COR-L47 (cell line): ENCODE measurements around the gene KIRREL3.

Experiments used
- DNase-seq: peaks from one replicate; lab custom pipeline; 2025; lab: John Stamatoyannopoulos, UW

Gene KIRREL3

DNA sequence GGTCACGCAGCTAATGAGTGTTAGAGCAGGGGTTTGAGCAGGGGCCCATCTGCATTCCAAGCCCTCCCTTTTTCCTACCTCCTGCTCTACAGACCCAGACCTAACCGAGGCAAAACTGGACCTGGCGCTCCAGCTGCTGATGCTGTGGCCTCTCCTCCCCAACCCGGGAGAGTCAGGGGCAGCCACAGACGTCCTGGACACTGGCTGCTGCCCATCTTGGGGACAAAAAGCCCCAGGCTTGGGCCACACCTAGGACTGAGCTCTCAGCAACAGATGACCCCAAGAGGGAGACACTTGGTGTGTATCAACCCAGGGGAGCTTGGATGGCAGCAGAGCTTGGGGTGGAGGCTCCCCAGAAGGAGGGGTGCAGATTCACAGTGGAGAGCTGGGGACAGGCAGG, 472.5 kb downstream of the KIRREL3 start:
- DNase-seq: no peak

DNA sequence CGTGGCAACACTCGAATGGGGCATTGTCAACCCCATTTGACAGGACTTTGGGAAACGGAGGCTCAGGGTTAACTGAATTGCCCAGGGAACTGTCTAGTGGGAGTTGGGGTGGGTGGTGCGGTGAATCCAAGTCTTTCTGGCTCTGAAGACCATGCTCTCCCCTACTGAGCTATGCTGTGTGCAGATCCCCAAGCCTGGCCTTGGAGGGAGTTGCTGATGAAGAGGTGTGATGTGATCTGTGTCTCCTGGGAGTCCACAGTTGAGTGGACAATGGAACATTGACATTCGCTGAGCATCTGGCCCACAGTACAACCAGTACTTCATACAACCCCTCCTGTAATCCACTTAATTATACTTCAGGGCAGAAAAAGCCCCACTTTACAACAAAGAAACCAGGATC, 472.9 kb downstream of the KIRREL3 start:
- DNase-seq: no peak

DNA sequence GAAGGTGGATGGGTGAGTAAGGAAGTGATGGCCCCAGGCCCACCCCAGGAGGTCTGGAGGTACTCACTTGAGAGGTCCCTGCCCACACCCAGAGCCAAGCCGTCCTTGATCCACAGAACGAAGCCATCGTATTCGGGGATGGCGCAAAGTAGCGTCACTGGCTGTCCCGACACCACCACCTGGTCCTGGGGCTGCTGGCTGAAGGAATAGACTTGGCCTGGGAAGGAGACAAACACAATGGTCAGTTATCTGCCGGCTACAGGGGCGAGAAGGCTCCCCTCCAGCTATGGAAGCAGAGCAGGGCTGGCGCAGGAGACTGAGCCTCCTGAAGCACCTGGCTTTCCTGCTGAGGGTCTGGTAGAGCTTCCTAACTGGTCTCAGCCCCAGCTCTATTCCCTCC, 474.1 kb downstream of the KIRREL3 start:
- DNase-seq: no peak

DNA sequence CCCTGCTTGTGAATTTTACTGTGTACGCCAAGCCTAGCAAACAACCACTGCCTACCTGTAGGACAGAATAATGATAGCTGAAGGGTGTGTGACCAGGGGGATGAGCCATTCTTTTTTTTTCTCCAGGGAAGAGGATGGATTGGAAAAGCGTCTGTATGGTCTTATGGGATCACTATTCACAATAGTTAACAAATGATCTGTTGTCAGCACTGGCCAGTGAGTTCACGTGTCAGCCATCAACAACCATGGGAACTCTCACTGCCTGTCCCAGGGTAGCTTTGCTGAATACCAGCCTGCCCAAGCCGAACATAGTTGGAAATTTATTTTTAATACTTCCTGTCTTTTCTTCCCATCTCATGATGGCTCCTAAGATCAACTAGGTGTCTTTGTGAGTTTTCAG, 474.9 kb downstream of the KIRREL3 start:
- DNase-seq: no peak

DNA sequence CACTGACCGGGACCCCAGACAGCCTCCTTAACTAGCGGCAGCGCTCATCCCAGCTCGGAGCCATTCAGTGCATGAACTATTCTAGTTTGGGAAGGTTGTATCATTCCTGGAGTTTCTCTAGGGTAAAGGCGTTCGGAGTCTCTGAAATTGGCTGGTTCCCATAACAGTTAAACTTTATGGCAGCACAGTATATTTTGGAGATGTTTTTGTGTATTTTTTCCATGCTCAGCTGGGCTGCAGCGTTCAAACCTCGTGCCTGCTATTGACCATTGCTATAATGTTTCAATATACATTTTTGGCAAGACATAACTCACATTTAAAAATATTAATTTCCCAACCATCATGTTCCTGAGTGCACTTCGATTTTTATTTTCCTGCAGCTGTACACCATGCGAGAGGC, 475.4 kb downstream of the KIRREL3 start:
- no peak for DNase-seq

DNA sequence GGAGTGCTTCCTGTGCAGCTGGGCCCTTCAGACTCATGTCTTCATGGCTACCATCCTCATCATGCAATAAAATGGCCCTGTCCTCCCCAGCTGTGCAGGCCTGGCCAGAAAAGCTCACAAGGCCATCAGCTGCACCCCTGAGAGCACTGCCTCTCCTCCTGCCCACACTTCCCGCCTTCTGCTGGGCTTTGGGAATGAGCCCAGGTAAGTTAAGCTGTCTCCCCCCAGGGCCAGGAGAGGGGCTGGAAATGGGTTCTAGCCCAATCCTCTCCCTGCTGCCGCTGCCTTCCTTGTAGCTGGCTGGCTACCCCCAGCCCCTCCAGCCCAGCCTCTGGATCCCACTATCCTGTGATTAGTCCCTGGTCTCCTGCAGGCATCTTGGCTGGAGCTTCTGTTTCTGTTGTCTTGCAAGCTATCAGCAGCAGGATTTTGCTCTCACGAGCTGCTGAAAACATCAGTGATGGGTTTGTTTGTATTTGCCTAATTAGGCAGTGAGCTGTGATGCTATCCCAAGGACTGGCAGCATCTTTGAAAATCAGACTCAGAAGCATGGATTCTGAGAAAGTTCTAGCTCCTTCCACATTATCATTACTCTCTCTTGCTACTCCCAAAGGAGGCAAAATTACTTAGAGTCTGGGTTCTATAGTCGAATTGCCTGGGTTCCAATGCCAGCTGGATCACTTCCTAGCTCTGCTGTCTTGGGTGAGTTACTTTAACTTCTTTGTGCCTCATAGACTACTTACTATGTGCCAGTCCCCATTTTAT, 476.9 kb downstream of the KIRREL3 start:
- peak; percentile 43 for DNase-seq

DNA sequence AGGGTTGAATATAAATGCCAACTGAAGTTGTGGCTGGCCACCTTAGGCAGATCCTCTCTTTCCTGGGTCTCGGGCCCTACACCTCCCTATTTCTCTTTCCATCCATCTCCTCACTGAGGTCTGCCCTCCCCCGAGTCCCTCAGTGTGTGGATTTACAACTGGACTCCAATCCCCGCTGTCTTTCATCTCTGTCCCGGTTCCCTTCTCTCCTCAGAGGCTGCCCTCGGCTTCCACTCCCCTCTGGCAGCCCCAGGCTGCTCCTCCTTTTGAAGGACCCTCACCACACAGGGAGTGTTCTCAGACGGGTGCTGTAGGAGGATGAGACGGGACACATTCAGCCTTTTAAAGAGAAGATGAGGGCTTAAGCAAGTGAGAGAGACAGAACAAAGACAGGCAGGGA, 478.0 kb downstream of the KIRREL3 start:
- no peak for DNase-seq

DNA sequence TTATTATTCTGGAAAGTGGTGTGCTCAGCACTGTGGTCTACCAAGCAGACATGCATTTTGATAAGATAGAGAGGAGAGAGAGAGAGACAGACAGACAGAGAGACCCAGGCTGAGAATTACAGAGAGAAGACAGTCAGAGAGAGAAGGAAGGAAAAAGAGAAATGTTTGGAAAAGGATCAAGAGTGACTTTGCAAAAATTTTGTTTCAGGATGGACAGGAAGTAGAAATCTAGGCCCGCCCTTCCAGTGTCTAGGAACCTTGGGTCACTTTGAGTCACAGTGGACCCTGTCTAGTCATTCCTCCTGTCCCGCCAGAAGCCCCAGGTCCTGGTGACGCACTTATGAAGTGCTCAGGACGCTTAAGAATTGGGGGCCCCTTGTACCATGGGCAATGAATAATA, 478.4 kb downstream of the KIRREL3 start:
- DNase-seq: no peak

DNA sequence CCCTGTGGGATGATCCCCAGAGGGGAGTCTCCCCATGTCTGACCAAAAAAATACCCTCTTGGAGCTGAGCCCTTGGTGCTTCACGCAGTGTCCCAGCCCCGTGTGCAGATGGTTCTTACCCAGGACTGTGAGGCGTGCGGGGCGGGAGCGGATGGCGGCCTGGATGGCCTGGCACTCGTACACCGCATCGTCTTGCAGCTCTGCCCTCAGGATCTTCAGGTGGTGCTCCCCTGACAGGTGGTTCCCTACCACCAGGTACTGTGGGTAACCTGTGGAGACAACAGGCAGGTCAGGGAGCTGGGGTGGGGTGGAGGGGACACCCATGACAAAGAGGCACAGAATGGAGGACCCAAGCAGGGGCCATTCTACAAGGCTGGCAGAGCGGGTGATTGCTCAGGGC, 479.4 kb downstream of the KIRREL3 start:
- DNase-seq: no peak

DNA sequence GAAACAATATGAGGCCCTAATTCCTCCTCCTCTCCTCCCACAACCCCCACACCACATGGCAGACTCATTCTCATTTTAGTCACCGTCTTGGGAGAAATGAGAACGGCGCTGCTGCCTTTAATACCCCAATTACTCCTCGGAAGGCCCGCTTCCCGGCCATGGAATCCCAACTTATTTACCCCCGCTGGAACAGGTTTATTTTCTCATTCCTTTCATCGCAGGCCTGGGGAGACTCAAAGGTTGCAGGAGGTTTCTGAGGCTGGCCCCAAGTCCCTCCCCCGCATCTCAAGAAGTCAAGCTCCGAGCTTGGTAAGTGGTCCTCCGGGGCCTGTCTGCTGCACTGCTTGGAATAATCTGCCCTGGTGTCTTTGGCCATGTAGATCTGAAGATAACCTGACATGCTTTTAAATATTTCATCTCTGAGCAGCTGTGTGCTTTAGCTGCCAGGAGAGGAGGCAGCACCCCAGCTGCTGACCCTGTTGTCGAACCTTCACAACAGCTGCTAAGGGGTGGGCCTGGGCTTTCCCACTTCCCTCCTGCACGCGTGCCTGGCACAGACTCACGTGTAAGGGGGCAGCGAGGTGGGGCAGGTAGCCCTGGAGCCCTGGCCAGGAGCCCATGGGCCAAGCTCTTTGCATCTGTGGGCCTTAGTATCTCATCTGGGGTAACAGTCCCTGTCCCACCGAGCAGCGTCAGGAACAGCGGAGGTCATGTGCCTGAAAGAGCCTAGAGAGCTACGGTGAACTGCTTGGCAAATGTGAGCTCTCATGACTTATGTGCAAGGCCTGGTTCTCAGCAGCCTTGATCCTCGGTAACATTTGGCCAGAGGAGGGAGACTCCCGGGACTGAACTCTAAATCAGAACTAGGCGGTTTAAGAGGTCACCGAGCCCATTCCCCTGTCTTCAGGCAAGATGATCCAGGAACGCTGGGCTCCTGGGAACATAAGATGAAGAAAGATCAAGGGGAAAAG, 480.5 kb downstream of the KIRREL3 start:
- DNase-seq: no peak

DNA sequence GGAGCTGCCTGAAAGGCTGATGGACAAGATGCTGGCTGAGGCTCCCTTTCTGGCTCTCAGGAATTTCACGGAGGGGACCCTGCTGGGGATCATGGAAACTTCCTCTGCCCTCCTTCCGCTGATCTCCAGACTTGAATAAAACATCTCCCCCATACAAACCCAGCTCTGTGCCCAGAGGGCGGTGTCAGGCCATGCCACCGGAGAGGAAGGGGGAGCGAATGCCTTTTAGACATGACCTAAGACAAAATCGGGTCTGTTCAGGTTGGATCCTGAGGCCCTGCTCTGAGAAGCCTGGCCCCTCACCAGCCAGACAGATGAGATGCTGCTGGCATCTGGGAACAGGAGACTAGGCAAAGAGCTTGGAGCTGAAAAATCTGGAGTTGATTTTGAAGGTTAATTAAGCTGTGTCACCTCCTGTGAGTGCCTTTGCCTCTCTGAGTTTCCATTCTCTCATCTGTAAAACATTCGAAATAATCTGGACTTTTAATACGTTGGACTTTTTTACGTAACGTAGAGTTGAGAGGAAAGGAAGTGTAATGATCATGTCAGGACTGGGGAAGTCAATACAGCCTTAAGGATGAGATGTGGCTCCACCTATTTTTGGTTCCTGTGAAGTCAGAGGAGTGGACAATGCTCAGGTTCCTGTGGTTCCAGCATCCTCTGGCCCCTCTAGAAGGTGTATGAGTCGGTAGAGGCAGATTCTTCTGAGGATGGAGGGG, 481.4 kb downstream of the KIRREL3 start:
- no peak for DNase-seq

DNA sequence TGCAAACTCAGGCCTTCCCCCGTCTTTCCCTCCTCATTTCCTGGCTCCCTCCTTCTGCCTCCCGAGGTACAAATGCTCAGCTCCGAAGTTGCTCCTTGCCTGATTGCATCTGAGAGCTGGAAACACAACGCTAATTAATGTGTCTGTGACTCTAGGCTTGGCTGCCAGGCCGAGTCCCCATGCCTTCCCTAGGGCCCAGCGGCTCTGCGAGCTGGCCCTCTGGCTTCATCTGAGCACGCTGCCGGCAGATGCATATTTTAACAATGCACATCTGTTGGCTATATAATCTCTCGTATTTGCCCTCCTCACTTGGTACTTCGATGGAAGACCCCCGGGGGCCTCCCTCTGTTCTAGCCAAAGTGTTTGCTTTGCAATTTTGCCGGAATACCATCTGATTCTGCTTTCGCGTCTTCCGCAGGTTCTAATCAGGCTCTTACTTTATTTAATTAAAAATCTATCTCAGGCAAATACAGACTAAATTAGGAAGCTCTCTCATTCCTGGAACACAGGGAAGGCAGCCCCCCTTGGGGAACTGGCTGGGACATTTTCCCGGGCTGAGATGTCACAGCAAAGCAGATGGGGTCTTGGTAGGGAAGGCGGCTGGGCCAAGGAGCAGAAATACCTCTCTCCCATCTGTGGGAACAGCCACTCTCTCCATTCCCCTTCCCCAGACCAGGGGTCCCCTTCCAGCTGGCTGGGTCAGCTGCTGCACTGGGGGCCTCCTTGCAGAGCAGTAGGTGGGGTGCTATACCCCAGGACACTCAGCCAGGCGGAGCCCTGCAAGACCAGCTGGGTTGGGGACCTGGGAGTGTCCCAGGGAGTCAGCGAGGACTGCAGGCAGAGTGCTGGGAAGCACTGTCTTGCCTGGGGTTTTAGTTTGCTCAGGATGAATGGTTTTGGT, 482.2 kb downstream of the KIRREL3 start:
- no peak for DNase-seq

DNA sequence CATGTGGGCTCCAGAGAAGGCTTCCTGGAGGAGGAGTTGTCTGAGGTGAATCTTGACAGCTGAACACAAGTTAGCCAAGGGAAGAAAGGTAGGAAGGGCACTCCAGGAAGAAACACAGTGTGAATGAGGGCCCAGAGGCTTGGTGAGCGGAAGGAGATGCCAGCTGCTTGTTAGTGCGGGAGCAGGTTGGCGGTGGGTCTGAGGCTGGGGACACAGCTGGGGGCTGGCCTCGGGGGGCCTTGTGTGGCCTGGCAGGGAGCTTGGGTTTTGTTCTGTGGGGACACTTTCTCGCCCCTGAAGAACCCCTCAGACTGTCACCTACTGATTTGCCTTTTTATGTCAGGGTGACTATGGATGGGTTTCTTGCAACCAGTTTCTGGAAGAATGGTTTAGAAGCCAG, 485.1 kb downstream of the KIRREL3 start:
- no peak for DNase-seq

DNA sequence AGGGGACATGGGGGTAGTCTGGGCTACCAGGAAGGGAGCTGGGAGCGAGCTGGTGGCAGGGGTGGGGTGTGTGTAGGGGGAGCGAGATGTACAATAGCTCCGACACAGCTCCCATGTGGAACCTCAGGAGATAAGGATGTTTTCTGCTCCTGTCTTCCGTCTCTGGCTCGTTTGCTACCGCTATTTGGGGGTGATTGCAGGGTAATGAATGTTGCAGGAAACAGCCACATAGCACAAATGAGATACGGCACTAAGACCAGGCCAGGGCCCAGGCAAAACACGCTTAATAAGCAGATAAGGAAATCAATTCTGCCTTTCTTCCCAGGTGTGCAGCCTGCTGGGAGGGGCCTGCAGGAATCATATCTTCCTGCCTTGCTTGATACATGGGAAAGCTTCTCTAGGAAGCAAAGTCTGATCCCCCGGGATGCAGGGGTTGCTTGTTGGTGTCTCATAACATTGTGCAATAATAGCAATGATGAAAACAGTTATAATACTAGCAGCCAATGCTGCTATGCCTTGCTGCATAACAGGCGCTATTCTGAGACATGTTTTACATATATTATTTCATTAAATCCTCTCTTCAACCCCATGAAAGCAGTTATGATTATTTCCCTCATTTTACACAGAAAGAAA, 486.4 kb downstream of the KIRREL3 start:
- no peak for DNase-seq

DNA sequence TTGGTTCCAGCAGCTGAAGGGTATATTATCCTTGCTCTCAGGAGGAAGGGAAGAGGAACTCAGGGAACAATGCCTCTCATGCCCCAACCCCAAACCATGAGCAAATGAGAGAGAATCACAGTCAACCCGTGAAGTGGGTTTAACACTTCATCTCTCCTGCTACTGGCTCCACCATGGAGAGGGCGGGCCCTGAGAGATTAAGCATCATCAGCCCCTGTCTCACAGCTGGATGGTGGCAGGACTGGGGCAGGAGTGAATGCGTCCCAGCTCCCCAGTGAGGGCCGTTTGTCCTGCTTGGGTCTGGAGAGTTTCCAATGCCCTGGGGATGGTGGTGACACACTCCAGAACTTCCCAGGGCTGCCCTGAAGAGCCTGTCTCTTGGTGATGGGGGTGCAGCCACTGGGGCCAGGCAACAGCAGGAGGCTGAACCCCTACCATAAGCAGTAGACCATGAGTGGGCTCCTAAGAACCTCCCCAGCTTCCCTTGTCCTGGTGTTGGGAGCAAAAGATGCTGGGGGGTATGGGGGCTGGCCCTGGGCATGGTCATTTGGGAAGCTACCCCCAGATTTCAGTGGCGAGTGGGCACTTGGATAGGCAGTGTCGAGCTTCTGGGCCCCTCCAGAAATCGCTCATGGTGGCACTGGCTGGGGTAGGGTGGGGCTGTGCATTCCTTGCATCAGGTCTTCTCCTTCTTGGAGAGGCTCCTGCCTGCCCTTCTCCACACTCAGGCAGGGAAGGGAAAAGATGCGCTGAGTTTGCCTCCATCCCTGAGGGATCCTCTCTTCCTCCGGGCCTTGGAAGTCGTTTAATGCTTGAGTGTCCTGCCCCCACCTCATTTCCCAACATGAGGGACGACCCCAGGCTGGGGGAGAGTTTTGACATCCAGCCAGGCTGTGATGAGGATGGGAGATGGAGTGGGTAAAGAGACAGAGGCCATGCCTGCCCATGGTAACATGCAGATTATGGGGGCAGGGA, 487.5 kb downstream of the KIRREL3 start:
- DNase-seq: no peak

DNA sequence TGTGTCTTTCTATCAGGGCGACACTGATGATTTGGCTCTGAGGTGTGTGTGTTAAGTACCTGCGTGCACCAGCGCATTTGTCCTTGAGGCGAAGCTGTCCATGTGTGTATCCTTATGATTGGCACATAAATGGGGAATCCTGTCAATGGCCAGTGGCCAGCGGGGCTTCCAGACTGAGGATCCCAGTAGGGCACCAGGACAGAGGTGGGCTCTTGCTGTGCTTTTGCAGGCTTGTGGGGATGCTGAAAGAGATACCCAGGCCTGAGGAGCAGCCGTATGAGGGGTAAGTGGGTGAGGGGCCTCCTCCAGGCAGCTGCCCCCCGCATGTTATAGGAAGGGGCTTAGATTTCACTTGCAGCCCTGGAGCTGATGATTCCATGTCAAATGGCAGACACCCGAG, 488.3 kb downstream of the KIRREL3 start:
- DNase-seq: no peak

DNA sequence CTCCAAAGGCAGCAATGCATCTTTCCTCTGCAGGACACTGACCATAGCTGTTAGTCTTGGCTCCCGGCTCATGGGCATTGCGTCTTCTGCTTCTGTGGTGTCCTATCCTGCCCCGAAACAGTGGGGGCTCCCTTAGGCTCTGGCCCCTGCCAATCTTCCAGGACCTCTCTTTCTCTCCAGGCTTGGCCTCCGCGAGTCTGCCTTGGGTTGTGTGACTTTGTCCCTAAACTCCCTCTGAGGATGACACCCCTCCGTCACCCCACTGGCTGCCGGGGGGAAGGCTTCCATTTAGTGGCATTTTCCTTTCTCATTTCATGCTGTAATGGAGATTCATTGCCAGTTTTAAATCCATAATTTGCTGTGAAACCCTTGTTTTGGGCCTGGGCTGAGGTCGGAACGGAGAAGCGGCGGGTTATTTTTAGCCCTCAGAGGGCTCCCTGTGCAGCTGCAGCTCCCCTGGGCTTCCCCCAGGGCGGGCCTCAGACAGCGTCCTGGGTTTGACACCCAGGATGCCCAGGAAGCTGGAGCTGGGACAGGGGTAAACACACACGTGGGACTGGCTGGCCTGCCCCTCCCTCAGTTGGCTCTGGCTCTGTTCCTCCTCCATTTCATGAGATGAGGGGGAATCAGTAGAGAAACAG, 489.0 kb downstream of the KIRREL3 start:
- no peak for DNase-seq

DNA sequence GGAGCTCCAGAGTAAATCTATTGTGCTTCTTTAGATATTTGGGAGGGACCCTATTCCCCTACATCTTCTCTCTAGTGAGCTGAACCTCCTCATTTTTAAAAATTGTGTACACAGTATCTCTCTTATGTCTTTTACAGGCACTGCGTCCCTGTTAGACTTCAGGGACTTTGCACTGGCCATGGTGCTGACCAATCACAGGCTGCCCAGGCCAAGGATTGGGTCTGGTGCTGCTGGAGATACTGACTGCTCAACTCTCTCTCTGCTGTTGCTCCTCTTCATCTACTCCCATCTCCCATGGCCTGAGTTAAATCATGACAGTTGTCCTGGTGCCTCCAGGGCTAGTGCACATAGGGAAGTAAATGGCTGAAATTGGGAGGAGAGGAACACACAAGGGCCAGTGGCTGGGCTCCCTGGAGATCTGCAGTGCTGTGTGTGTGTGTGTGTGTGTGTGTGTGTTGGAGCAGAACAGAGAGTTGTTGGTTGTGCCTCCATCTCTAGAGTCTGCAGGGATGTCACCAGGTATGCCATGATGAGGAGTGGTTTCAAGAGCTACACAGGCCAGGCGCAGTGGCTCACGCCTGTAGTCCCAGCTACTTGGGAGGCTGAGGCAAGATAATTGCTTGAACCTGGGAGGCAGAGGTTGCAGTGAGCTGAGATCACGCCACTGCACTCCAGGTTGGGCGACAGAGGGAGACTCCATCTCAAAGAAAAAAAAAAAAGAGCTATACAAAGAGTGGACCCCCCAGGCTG, 489.8 kb downstream of the KIRREL3 start:
- DNase-seq: no peak

DNA sequence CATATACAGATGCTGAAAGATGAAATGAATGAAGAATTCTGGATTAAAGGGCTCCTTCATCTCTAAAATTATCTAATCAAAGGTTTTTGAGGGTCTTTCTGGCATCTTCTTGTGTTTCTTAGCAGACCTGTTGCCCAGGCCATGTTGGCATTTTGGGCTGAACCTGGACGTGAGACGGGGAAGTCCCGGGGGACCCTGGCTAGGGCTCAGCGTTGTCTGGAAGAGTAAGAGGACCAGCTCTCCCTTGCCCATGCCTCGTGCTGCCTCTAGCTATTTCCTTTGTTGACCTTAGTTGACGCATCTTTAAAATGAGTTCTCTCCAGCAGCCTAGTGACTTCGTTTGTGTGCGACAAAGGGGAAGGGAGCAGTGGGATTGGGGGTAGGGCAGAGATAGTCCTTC, 492.9 kb downstream of the KIRREL3 start:
- DNase-seq: no peak
